Activated naive CD4-positive, alpha-beta T cell treated with anti-CD3 and anti-CD28 coated beads for 36 hours (primary cell): ENCODE data around the gene PIM1. TPM values are rescaled to one million over a fixed set of nuclear protein-coding genes. Genes with fewer than 3 reads are reported as not detected.
A peak's percentile ranks its signal among the peaks of the same experiment; 100 is the strongest.

Experiments used
- CTCF ChIA-PET: fragments of 350-600 bp; sonication (Branson Sonifier 250); formaldehyde crosslinking; loops from one replicate; lab custom pipeline; 2021; ENCODE audit warnings: antibody characterized with exemption; lab: Charles Lee
- DNase-seq: peaks from one replicate; pipeline ENCODE4 v3.0.0-alpha.2; 2020
- H3K27ac Mint-ChIP-seq: one replicate; pipeline ENCODE4 v1.8.0; 2021; ENCODE audit warnings: mild to moderate bottlenecking, mixed read lengths
- H3K27me3 Mint-ChIP-seq: one replicate; pipeline ENCODE4 v1.8.0; 2021; ENCODE audit warnings: low read depth, mixed read lengths
- H3K36me3 Mint-ChIP-seq: one replicate; pipeline ENCODE4 v1.8.0; 2021; ENCODE audit warnings: low read depth, mixed read lengths
- H3K4me1 Mint-ChIP-seq: one replicate; pipeline ENCODE4 v1.8.0; 2021; ENCODE audit warnings: low read depth, mixed read lengths
- H3K4me3 Mint-ChIP-seq: one replicate; pipeline ENCODE4 v1.8.0; 2021; ENCODE audit warnings: mild to moderate bottlenecking, moderate library complexity, mixed read lengths
- H3K9me3 Mint-ChIP-seq: one replicate; pipeline ENCODE4 v1.8.0; 2021; ENCODE audit warnings: mixed read lengths
- intact Hi-C: fragments of 100-400 bp; cut with micrococcal nuclease; formaldehyde crosslinking; loops from one replicate; pipeline ENCODE4 v1.15.1; 2023
- total RNA-seq, 2 experiments: library from RNA; stranded (reverse); gene quantifications; one replicate each; pipeline ENCODE4 v1.2.3, GENCODE V29; 2021

The PIM1 gene
- total RNA-seq, 2 experiments from 2014 or later, result 226 to 227 TPM

DNA sequence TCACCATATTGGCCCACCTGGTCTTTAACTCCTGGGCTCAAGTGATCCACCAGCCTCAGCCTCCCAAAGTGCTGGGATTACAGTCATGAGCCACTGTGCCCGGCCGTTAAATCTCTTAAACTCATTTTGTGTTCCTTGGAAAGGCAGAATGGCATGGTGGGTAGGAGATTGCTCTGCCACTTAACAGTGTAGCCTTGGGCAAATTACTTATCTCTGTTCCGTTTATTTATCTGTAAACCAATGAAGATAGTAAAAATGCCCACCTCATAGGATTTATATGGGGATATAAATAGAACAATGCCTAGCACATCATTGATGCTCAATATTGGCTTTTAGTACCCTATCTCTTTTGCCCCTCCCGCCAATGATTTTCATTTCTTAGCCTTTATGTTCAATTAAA is 7.2 kb upstream of the PIM1 start:
- Mint-ChIP-seq H3K27me3 (no peaks in the 10 kb centered on the region), H3K4me3 (no peak overlapping the region), H3K27ac (no peak overlapping the region), H3K36me3 (peaks cover 2% of the 10 kb centered on the region), H3K4me1 (peaks cover 10% of the 10 kb centered on the region), H3K9me3 (peaks cover 1% of the 10 kb centered on the region)
- no peak for DNase-seq
- CTCF ChIA-PET, result no interaction called here
- intact Hi-C loops, result no loop called here

DNA sequence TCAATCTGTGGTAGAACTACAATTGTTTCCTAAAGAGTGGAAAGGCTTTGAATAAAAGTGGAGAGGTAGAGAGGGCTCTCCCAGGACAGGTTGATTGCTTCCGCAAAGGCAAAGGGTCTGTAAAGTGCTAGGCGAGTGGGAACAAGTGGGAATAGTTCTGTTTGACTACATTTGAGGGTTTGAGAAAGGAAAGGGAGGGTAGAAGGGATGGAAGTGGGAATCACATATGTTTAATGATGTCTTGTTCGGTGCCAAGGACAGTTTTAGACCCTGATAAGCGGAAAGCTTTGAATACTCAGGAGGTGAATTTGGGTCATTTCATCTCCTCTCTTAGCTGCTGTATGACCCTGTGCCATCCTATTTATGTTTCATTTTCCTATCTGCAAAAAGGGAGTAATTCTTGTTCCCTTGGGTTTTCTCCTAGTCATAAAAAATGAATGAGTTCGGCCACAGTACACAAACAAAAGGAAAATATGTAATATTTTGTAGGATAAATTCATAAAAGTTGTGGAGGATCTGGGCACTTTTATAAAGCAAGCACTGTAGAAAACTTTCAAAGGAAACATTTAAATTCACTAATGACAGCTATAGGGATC is 1.7 kb upstream of the PIM1 start:
- Mint-ChIP-seq H3K36me3 (peaks cover 27% of the 10 kb centered on the region), H3K27me3 (no peaks in the 10 kb centered on the region), H3K4me3 (peak overlapping the region; percentile 2), H3K9me3 (no peaks in the 10 kb centered on the region), H3K27ac (peak overlapping the region; percentile 1), H3K4me1 (peaks cover 20% of the 10 kb centered on the region)
- intact Hi-C loops, result no loop called here
- CTCF ChIA-PET, result interaction anchor here (1.9 to 12.2 kb wide), 2 partner anchors 117 to 144 kb away, joined by 10 to 265 read pairs; no protein-coding TSS in a partner anchor
- DNase-seq, result no peak

DNA sequence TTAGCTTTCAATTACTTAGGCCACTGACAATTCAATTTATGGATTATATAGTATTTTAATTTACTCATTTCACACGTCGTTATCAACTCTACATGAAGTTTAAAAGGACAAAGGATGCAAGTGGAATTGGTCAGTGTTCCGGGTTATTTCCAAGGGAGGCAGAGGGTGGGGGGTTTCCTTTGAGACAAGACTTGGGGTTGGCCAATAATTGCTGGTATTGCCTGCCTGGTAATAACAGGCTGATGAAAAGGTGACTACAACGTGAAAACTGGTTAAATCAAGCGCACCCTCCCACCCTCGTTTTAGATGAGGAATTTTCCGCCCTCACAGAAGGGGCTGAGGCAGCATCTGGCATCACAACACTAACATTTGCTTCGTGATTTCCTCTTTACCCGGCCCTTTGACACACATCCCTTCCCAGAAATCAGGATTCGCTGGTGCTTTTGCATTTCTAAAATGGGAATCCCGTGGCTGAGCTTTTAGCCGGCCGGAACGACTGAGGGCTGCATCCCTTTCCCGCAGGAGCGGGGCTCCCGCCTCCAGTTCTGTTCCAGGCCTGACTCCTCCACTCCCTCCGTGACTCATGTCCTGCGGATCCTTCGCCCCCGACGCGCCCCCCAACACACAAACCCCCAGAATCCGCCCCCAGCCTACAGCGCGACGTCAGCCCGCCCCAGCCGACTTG is 999 bp upstream of the PIM1 start:
- Mint-ChIP-seq H3K27me3 (no peaks in the 10 kb centered on the region), H3K4me1 (peaks cover 27% of the 10 kb centered on the region), H3K9me3 (no peaks in the 10 kb centered on the region), H3K27ac (peak overlapping the region; percentile 96), H3K4me3 (peak overlapping the region; percentile 93), H3K36me3 (peaks cover 34% of the 10 kb centered on the region)
- CTCF ChIA-PET, result interaction anchor here (1.9 to 12.2 kb wide), 4 partner anchors 39 to 144 kb away, joined by 10 to 265 read pairs (median 180); no protein-coding TSS in a partner anchor
- intact Hi-C loops, result loop anchor here (1.0 kb wide), 4 partner anchors 14 to 71 kb away; no protein-coding TSS in a partner anchor
- DNase-seq, result peak; percentile 76

DNA sequence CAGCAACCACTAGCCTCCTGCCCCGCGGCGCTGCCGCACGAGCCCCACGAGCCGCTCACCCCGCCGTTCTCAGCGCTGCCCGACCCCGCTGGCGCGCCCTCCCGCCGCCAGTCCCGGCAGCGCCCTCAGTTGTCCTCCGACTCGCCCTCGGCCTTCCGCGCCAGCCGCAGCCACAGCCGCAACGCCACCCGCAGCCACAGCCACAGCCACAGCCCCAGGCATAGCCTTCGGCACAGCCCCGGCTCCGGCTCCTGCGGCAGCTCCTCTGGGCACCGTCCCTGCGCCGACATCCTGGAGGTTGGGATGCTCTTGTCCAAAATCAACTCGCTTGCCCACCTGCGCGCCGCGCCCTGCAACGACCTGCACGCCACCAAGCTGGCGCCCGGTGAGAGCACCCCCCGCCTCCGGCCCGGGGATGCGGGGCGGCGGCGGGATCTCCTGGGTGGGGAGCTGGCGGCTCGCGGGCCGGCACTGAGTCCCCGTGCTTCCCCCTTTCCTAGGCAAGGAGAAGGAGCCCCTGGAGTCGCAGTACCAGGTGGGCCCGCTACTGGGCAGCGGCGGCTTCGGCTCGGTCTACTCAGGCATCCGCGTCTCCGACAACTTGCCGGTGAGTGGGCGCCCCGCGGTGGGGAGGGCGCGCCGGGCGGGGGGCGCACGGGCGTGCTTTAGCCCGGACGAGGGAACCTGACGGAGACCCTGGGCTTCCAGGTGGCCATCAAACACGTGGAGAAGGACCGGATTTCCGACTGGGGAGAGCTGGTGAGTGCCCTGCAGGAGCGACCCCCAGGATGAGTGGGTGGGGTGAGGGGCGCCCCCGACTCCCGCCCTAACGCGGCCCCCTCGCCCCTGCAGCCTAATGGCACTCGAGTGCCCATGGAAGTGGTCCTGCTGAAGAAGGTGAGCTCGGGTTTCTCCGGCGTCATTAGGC is 585 bp downstream of the PIM1 start:
- peaks cover 42% of the 10 kb centered on the region for H3K4me1 Mint-ChIP-seq
- H3K4me3 Mint-ChIP-seq, result peak overlapping the region; percentile 80
- intact Hi-C loops, result loop anchor here (5.0 kb wide), 5 partner anchors 258 to 488 kb away; partner anchors contain the start of genes CCDC167, CMTR1 and PPIL1
- CTCF ChIA-PET, result interaction anchor here (0.8 to 12.2 kb wide), 15 partner anchors 10 to 146 kb away, joined by 3 to 265 read pairs (median 4); no protein-coding TSS in a partner anchor
- H3K36me3 Mint-ChIP-seq, result peaks cover 50% of the 10 kb centered on the region
- DNase-seq, result peak; percentile 65
- no peaks in the 10 kb centered on the region for H3K9me3 Mint-ChIP-seq
- peak overlapping the region; percentile 90 for H3K27ac Mint-ChIP-seq
- H3K27me3 Mint-ChIP-seq, result no peaks in the 10 kb centered on the region

DNA sequence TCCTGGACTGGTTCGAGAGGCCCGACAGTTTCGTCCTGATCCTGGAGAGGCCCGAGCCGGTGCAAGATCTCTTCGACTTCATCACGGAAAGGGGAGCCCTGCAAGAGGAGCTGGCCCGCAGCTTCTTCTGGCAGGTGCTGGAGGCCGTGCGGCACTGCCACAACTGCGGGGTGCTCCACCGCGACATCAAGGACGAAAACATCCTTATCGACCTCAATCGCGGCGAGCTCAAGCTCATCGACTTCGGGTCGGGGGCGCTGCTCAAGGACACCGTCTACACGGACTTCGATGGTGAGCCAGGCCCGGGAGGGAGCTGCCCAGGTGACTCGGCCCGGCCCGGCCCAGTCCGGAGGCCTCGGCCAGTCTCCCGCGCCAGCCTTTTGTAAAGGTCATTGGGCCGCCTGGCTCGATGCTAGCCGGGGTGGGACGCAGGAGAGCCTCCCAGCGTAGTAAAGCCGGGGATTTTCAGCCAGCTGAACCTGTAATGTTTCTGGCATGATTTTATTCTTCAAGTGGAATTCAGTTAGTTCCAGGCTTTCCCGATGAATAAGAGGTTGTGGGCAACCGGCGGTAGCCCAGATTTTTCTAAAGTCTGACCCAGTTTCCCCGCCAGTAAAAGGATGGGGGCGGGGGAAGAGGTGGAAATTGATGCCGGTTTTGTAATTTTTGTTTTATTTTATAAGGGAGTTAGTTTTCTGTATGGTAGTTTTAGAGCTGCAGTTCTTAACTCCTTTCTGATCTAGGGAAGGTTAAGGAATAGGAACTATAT is 1.4 kb downstream of the PIM1 start:
- intact Hi-C loops, result loop anchor here (5.0 kb wide), 5 partner anchors 259 to 489 kb away; partner anchors contain the start of genes CCDC167, CMTR1 and PPIL1
- peak overlapping the region; percentile 90 for H3K27ac Mint-ChIP-seq
- peaks cover 56% of the 10 kb centered on the region for H3K36me3 Mint-ChIP-seq
- no peaks in the 10 kb centered on the region for H3K27me3 Mint-ChIP-seq
- DNase-seq, result peak; percentile 49
- CTCF ChIA-PET, result interaction anchor here (0.8 to 12.2 kb wide), 19 partner anchors 10 to 147 kb away, joined by 3 to 265 read pairs (median 4); no protein-coding TSS in a partner anchor
- no peaks in the 10 kb centered on the region for H3K9me3 Mint-ChIP-seq
- peaks cover 50% of the 10 kb centered on the region for H3K4me1 Mint-ChIP-seq
- H3K4me3 Mint-ChIP-seq, result peak overlapping the region; percentile 80

DNA sequence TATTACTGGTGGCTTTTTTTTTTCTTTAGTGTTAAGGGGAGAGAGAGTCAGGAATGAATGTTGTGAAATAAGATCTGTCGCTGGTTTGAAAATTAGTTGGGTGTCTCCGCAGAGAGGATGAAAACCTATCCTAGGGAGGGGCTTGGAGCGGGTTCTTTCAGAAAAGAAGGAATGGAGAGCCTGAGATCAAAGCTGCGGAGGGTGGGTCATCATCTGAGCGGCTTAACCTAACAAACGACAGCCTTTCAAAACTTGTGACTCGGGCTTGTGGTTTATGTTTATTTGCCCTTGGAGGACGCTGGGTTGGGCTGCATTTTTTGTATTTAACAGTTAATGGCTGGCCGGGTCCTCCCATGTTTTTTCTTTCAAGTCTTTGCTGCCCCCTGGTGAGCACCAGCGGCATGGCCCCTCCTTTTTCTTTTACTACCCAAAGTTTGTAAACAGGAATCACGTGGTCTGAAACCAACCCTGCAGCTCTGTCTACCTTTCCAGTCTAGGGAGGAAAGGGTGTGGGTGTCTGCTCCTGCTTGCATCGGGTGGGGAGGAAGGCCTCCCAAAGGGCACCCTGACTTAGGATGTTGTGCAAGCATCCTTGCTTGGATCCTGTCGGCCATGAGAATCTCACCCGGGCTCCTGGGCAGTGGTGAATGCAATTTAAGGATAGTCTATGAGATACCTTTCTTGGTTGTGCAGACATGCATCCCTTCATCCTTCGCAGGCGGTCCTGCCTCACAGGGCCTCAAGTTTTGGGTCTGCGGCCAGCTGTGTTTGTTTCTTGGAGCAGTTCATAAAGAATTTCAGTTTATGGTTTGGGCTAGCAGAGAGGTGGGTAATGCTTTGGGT is 2.2 kb downstream of the PIM1 start:
- peak; percentile 96 for DNase-seq
- Mint-ChIP-seq H3K27me3 (no peaks in the 10 kb centered on the region), H3K4me3 (peak overlapping the region; percentile 80), H3K36me3 (peaks cover 59% of the 10 kb centered on the region), H3K27ac (peak overlapping the region; percentile 90), H3K4me1 (peaks cover 57% of the 10 kb centered on the region), H3K9me3 (no peaks in the 10 kb centered on the region)
- CTCF ChIA-PET, result interaction anchor here (0.6 to 12.2 kb wide), 26 partner anchors 10 to 1301 kb away, joined by 3 to 265 read pairs (median 4); no protein-coding TSS in a partner anchor
- intact Hi-C loops, result loop anchor here (1.0 to 5.0 kb wide), 10 partner anchors 61 to 490 kb away; partner anchors contain the start of genes CCDC167, CMTR1, PPIL1 and TBC1D22B

DNA sequence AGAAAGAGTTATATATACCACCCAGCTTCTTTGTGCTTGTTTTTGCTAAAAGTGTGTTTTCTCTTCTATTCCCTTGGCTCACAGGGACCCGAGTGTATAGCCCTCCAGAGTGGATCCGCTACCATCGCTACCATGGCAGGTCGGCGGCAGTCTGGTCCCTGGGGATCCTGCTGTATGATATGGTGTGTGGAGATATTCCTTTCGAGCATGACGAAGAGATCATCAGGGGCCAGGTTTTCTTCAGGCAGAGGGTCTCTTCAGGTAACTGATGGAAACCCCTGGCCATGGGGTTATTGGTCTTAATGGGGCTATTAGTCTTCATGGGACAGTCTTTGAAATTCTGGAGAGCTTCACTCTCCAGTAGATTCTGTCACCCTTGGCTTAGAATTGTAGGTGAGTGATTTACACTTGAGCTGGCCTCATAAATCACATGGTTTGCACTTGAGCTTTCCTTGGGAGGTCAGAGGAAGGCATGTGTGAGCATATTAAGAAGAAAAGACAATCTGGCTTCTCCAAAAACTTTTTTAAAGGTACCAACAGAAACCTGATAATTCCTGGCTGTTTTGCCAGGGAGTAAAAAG is 3.0 kb downstream of the PIM1 start:
- Mint-ChIP-seq H3K4me3 (peak overlapping the region; percentile 80), H3K27me3 (no peaks in the 10 kb centered on the region), H3K27ac (peak overlapping the region; percentile 90), H3K36me3 (peaks cover 59% of the 10 kb centered on the region), H3K9me3 (no peaks in the 10 kb centered on the region), H3K4me1 (peaks cover 61% of the 10 kb centered on the region)
- intact Hi-C loops, result loop anchor here (1.0 to 5.0 kb wide), 14 partner anchors 10 to 491 kb away; partner anchors contain the start of genes CCDC167, CMTR1, PPIL1 and TBC1D22B
- no peak for DNase-seq
- CTCF ChIA-PET, result interaction anchor here (0.6 to 12.2 kb wide), 24 partner anchors 8 to 1300 kb away, joined by 3 to 265 read pairs (median 4); no protein-coding TSS in a partner anchor

DNA sequence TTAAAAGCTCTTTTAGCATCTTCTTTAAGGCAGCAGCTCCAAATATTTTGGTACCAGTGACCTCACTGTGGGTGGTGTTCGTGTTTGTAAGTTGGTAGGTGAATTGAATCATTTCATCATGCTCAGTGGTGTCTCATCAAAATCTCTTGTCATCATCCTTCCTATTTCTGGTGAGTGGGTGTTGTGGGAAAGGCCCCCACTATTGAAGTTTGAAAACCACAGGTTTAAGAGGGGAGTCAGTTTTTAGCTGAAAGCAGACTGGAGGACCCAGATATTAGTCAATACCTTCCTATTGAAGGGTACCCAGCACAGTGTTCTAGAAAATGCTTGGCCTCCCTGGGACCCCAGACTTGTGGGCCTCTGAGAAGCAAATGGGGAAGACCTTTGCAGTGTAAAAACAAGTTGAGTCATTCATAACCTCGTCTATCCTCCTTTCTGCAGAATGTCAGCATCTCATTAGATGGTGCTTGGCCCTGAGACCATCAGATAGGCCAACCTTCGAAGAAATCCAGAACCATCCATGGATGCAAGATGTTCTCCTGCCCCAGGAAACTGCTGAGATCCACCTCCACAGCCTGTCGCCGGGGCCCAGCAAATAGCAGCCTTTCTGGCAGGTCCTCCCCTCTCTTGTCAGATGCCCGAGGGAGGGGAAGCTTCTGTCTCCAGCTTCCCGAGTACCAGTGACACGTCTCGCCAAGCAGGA is 3.7 kb downstream of the PIM1 start:
- H3K27ac Mint-ChIP-seq, result peak overlapping the region; percentile 90
- peaks cover 59% of the 10 kb centered on the region for H3K36me3 Mint-ChIP-seq
- H3K27me3 Mint-ChIP-seq, result no peaks in the 10 kb centered on the region
- intact Hi-C loops, result loop anchor here (1.0 to 5.0 kb wide), 10 partner anchors 10 to 491 kb away; partner anchors contain the start of genes CCDC167, CMTR1 and PPIL1
- H3K9me3 Mint-ChIP-seq, result no peaks in the 10 kb centered on the region
- H3K4me3 Mint-ChIP-seq, result peak overlapping the region; percentile 80
- H3K4me1 Mint-ChIP-seq, result peaks cover 55% of the 10 kb centered on the region
- DNase-seq, result peak; percentile 81
- CTCF ChIA-PET, result interaction anchor here (0.7 to 12.2 kb wide), 17 partner anchors 8 to 149 kb away, joined by 3 to 265 read pairs (median 4); no protein-coding TSS in a partner anchor

DNA sequence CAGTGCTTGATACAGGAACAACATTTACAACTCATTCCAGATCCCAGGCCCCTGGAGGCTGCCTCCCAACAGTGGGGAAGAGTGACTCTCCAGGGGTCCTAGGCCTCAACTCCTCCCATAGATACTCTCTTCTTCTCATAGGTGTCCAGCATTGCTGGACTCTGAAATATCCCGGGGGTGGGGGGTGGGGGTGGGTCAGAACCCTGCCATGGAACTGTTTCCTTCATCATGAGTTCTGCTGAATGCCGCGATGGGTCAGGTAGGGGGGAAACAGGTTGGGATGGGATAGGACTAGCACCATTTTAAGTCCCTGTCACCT is 4.2 kb downstream of the PIM1 start:
- peak overlapping the region; percentile 90 for H3K27ac Mint-ChIP-seq

More for the DNA sequence above, 4.2 kb downstream of the PIM1 start:
- DNase-seq, result no peak
- Mint-ChIP-seq H3K4me3 (peak overlapping the region; percentile 80), H3K36me3 (peaks cover 59% of the 10 kb centered on the region), H3K9me3 (no peaks in the 10 kb centered on the region), H3K27me3 (no peaks in the 10 kb centered on the region), H3K4me1 (peaks cover 50% of the 10 kb centered on the region)
- CTCF ChIA-PET, result interaction anchor here (1.3 to 12.2 kb wide), 6 partner anchors 10 to 150 kb away, joined by 4 to 265 read pairs (median 90); no protein-coding TSS in a partner anchor
- intact Hi-C loops, result loop anchor here (5.0 kb wide), 5 partner anchors 258 to 492 kb away; partner anchors contain the start of genes CCDC167, CMTR1 and PPIL1
